HK-2 (cell line): Measurements from ENCODE around the gene ACTA2.

ENCODE experiments used
- DNase-seq: peaks from one replicate; pipeline ENCODE4 v3.0.0-alpha.2; 2018; ENCODE audit not compliant: unreplicated experiment

Gene ACTA2

GRCh38 chr10:88892222-88892967, 60.2 kb downstream of the ACTA2 start:
- no peak for DNase-seq

- DNase-seq = no peak
These were observed 61.7 kb downstream of the ACTA2 start for GRCh38 chr10:88890681-88891381.

GRCh38 chr10:88889559-88890337, 62.8 kb downstream of the ACTA2 start:
- DNase-seq = no peak

- no peak for DNase-seq
These were observed 63.6 kb downstream of the ACTA2 start for GRCh38 chr10:88888810-88889445.

GRCh38 chr10:88886557-88886956, 66.0 kb downstream of the ACTA2 start:
- DNase-seq = no peak
